ENCODE results near the gene FBLN1. TPM values are rescaled to one million over a fixed set of nuclear protein-coding genes. Genes with fewer than 3 reads are reported as not detected.
"Not testable (repeated sequence)": the region's sequence is repeated elsewhere in the genome, so short reads cannot be mapped to it uniquely, and the experiment has no call there.

Gene FBLN1
- total RNA-seq, 1 donor from 2014 or later = 211 TPM

DNA sequence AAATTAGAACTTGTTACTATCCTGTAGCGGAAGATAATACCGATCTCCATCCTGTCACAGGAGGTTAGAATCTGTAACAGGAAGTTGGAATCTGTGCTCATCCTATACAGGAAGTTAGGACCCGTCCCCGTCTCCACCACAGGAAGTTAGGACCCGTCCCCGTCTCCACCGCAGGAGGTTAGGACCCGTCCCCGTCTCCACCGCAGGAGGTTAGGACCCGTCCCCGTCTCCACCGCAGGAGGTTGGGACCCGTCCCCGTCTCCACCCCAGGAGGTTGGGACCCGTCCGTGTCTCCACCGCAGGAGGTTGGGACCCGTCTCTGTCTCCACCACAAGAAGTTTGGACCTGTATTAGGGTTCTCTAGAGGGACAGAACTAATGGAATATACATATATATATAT is 52.2 kb downstream of the FBLN1 start:
- H3K27ac Mint-ChIP-seq (ENCODE audit: unreplicated experiment) = no peak overlapping the region
- H3K27me3 Mint-ChIP-seq (ENCODE audit: unreplicated experiment) = no peaks in the 10 kb centered on the region
- peaks cover 43% of the 10 kb centered on the region for H3K4me1 Mint-ChIP-seq (ENCODE audit: unreplicated experiment)
- H3K4me3 Mint-ChIP-seq (ENCODE audit: unreplicated experiment) = no peak overlapping the region
- TF ChIP-seq CTCF (IDR thresholded peaks at IDR 0.05) = no peak
- peaks cover 36% of the 10 kb centered on the region for H3K36me3 Mint-ChIP-seq (ENCODE audit: unreplicated experiment)
- H3K9me3 Mint-ChIP-seq (ENCODE audit: unreplicated experiment) = peaks cover under 1% of the 10 kb centered on the region
- no peak for DNase-seq (ENCODE audit: extremely low spot score, unreplicated experiment)

DNA sequence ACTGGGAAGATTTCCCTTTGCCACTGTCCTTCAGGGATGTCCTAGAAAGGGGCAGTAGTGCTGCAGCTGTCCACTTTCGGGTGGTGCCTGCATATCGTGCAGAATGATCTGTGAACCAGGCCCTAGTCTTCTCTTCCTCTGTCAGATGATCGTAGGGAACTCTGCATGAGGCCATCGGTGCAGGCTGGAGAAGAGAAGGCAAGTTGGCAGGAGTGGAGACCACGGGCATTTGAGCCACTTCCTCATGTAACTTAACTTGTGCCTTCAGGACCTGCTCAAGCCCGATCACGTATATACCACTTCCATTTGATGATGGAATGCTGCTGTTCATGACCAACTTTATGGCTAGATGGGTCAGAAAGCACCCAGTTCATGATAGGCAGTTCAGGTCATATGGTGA is 55.2 kb downstream of the FBLN1 start:
- not testable (repeated sequence) for DNase-seq (ENCODE audit: extremely low spot score, unreplicated experiment)

DNA sequence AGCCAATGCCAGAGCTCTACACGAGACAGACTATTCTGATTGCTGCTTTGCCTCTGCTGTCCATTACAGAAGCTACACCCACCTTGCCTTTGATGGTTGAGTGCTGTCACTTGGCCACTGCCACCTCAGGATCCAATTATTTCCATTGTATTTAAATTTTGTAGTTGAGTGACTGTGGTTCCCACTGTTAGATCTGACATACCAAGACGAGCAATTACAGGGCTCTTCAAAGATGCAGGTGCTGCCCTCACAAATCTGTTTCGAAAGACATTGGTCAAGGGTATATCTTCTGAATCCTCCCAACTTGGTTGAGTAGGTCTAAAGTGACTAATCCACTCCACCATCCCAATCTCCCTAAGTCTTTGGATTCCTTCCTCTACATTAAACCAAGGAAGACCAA is 57.4 kb downstream of the FBLN1 start:
- H3K36me3 Mint-ChIP-seq (ENCODE audit: unreplicated experiment) = peaks cover 52% of the 10 kb centered on the region
- not testable (repeated sequence) for H3K27me3 Mint-ChIP-seq (ENCODE audit: unreplicated experiment); DNase-seq (ENCODE audit: extremely low spot score, unreplicated experiment); H3K27ac Mint-ChIP-seq (ENCODE audit: unreplicated experiment); H3K4me3 Mint-ChIP-seq (ENCODE audit: unreplicated experiment); H3K4me1 Mint-ChIP-seq (ENCODE audit: unreplicated experiment); H3K9me3 Mint-ChIP-seq (ENCODE audit: unreplicated experiment)

More for the DNA sequence above, 55.2 kb downstream of the FBLN1 start:
- not testable (repeated sequence) for H3K4me3 Mint-ChIP-seq (ENCODE audit: unreplicated experiment); H3K9me3 Mint-ChIP-seq (ENCODE audit: unreplicated experiment); H3K27ac Mint-ChIP-seq (ENCODE audit: unreplicated experiment); H3K27me3 Mint-ChIP-seq (ENCODE audit: unreplicated experiment)
- peaks cover 43% of the 10 kb centered on the region for H3K36me3 Mint-ChIP-seq (ENCODE audit: unreplicated experiment)
- H3K4me1 Mint-ChIP-seq (ENCODE audit: unreplicated experiment) = peaks cover 21% of the 10 kb centered on the region

DNA sequence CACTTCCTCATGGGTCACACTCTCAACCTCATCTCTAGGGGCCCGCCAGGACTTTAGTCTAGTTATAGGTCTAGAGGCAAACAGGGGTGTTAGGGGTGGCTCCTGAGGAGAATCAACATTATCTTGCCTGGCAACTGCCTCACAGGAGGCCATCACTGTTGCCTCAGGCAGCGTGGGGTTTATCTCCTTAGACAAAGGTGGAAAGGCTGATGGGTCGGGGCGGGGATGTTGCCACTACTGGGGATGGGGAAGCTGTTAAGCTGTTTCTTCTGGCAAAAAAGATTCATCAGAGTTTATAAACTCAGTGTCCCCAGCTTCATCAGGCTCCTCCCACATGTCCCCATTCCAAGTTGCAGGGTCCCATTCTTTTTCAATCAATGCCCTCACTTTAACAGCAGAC is 58.1 kb downstream of the FBLN1 start:
- not testable (repeated sequence) for H3K4me3 Mint-ChIP-seq (ENCODE audit: unreplicated experiment); H3K4me1 Mint-ChIP-seq (ENCODE audit: unreplicated experiment); DNase-seq (ENCODE audit: extremely low spot score, unreplicated experiment); H3K27me3 Mint-ChIP-seq (ENCODE audit: unreplicated experiment); H3K27ac Mint-ChIP-seq (ENCODE audit: unreplicated experiment); H3K9me3 Mint-ChIP-seq (ENCODE audit: unreplicated experiment)
- H3K36me3 Mint-ChIP-seq (ENCODE audit: unreplicated experiment) = peaks cover 49% of the 10 kb centered on the region

- Mint-ChIP-seq H3K36me3 (ENCODE audit: unreplicated experiment) (peaks cover 44% of the 10 kb centered on the region), H3K27ac (ENCODE audit: unreplicated experiment) (no peak overlapping the region), H3K9me3 (ENCODE audit: unreplicated experiment) (peaks cover 9% of the 10 kb centered on the region), H3K27me3 (ENCODE audit: unreplicated experiment) (no peaks in the 10 kb centered on the region), H3K4me3 (ENCODE audit: unreplicated experiment) (no peak overlapping the region), H3K4me1 (ENCODE audit: unreplicated experiment) (peaks cover 5% of the 10 kb centered on the region)
- no peak for DNase-seq (ENCODE audit: extremely low spot score, unreplicated experiment)
- TF ChIP-seq CTCF (IDR thresholded peaks at IDR 0.05) = no peak
Measured at GRCh38 chr22:45562102-45562501, 59.4 kb downstream of the FBLN1 start.

- DNase-seq (ENCODE audit: extremely low spot score, unreplicated experiment) = no peak
- no peak for TF ChIP-seq CTCF (IDR thresholded peaks at IDR 0.05)
- H3K36me3 Mint-ChIP-seq (ENCODE audit: unreplicated experiment) = peaks cover 41% of the 10 kb centered on the region
- no peak overlapping the region for H3K4me3 Mint-ChIP-seq (ENCODE audit: unreplicated experiment)
- peaks cover 3% of the 10 kb centered on the region for H3K4me1 Mint-ChIP-seq (ENCODE audit: unreplicated experiment)
- H3K27me3 Mint-ChIP-seq (ENCODE audit: unreplicated experiment) = no peaks in the 10 kb centered on the region
- H3K9me3 Mint-ChIP-seq (ENCODE audit: unreplicated experiment) = peaks cover 9% of the 10 kb centered on the region
- no peak overlapping the region for H3K27ac Mint-ChIP-seq (ENCODE audit: unreplicated experiment)
Measured at GRCh38 chr22:45562537-45563361, 60.1 kb downstream of the FBLN1 start.

Measured in osteocyte (in vitro differentiated cells).